ENCODE results near the gene TRIP6. TPM values are rescaled to one million over a fixed set of nuclear protein-coding genes. Genes with fewer than 3 reads are reported as not detected.

Gene TRIP6
- total and polyA plus RNA-seq, 2 of the 8 experiments (the other 6 are each of a cell fraction or from before 2014, with no cell fraction given): 88.4 to 103 TPM

GRCh38 chr7:100835903-100836811 lies 31.0 kb upstream of the TRIP6 start (continued):
- TF ChIP-seq, protein P1, sequence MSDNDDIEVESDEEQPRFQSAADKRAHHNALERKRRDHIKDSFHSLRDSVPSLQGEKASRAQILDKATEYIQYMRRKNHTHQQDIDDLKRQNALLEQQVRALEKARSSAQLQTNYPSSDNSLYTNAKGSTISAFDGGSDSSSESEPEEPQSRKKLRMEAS (IDR thresholded peaks at IDR 0.05): peak; percentile 65
- TF ChIP-seq BRCA1 (IDR thresholded peaks at IDR 0.05; ENCODE audit: low read depth, low read length) (no peak), RAD21 (IDR thresholded peaks at IDR 0.05 in 1 of 2, conservative IDR thresholded peaks at IDR 0.05 in 1 of 2; ENCODE audit: low read depth in 2 of 2, low read length in 2 of 2) (peak in 1 of 2 experiments; percentile 5; a peak in 1 of 4 replicates), CREB1 (IDR thresholded peaks at IDR 0.05) (peak; percentile 74), TAF1 (IDR thresholded peaks at IDR 0.05; ENCODE audit: low read depth, low read length) (peak; percentile 27), ASH2L (IDR thresholded peaks at IDR 0.05; ENCODE audit: low read length) (no peak)
- TF ChIP-seq, protein P2, sequence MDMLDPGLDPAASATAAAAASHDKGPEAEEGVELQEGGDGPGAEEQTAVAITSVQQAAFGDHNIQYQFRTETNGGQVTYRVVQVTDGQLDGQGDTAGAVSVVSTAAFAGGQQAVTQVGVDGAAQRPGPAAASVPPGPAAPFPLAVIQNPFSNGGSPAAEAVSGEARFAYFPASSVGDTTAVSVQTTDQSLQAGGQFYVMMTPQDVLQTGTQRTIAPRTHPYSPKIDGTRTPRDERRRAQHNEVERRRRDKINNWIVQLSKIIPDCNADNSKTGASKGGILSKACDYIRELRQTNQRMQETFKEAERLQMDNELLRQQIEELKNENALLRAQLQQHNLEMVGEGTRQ (IDR thresholded peaks at IDR 0.05; ENCODE audit: low read length): 0 out of 2 replicates have a peak, but pooled peaks have one; percentile 5
- TF ChIP-seq, protein P3, sequence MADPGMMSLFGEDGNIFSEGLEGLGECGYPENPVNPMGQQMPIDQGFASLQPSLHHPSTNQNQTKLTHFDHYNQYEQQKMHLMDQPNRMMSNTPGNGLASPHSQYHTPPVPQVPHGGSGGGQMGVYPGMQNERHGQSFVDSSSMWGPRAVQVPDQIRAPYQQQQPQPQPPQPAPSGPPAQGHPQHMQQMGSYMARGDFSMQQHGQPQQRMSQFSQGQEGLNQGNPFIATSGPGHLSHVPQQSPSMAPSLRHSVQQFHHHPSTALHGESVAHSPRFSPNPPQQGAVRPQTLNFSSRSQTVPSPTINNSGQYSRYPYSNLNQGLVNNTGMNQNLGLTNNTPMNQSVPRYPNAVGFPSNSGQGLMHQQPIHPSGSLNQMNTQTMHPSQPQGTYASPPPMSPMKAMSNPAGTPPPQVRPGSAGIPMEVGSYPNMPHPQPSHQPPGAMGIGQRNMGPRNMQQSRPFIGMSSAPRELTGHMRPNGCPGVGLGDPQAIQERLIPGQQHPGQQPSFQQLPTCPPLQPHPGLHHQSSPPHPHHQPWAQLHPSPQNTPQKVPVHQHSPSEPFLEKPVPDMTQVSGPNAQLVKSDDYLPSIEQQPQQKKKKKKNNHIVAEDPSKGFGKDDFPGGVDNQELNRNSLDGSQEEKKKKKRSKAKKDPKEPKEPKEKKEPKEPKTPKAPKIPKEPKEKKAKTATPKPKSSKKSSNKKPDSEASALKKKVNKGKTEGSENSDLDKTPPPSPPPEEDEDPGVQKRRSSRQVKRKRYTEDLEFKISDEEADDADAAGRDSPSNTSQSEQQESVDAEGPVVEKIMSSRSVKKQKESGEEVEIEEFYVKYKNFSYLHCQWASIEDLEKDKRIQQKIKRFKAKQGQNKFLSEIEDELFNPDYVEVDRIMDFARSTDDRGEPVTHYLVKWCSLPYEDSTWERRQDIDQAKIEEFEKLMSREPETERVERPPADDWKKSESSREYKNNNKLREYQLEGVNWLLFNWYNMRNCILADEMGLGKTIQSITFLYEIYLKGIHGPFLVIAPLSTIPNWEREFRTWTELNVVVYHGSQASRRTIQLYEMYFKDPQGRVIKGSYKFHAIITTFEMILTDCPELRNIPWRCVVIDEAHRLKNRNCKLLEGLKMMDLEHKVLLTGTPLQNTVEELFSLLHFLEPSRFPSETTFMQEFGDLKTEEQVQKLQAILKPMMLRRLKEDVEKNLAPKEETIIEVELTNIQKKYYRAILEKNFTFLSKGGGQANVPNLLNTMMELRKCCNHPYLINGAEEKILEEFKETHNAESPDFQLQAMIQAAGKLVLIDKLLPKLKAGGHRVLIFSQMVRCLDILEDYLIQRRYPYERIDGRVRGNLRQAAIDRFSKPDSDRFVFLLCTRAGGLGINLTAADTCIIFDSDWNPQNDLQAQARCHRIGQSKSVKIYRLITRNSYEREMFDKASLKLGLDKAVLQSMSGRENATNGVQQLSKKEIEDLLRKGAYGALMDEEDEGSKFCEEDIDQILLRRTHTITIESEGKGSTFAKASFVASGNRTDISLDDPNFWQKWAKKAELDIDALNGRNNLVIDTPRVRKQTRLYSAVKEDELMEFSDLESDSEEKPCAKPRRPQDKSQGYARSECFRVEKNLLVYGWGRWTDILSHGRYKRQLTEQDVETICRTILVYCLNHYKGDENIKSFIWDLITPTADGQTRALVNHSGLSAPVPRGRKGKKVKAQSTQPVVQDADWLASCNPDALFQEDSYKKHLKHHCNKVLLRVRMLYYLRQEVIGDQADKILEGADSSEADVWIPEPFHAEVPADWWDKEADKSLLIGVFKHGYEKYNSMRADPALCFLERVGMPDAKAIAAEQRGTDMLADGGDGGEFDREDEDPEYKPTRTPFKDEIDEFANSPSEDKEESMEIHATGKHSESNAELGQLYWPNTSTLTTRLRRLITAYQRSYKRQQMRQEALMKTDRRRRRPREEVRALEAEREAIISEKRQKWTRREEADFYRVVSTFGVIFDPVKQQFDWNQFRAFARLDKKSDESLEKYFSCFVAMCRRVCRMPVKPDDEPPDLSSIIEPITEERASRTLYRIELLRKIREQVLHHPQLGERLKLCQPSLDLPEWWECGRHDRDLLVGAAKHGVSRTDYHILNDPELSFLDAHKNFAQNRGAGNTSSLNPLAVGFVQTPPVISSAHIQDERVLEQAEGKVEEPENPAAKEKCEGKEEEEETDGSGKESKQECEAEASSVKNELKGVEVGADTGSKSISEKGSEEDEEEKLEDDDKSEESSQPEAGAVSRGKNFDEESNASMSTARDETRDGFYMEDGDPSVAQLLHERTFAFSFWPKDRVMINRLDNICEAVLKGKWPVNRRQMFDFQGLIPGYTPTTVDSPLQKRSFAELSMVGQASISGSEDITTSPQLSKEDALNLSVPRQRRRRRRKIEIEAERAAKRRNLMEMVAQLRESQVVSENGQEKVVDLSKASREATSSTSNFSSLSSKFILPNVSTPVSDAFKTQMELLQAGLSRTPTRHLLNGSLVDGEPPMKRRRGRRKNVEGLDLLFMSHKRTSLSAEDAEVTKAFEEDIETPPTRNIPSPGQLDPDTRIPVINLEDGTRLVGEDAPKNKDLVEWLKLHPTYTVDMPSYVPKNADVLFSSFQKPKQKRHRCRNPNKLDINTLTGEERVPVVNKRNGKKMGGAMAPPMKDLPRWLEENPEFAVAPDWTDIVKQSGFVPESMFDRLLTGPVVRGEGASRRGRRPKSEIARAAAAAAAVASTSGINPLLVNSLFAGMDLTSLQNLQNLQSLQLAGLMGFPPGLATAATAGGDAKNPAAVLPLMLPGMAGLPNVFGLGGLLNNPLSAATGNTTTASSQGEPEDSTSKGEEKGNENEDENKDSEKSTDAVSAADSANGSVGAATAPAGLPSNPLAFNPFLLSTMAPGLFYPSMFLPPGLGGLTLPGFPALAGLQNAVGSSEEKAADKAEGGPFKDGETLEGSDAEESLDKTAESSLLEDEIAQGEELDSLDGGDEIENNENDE (IDR thresholded peaks at IDR 0.05; ENCODE audit: insufficient replicate concordance, low read length): no peak
